ENCODE results near the gene TMEM176A.

GRCh38 chr7:150778014-150778737, 22.4 kb upstream of the TMEM176A start:
- TF ChIP-seq ZNF8 (CRISPR knock-in tag; IDR thresholded peaks at IDR 0.05) (no peak), PATZ1 (CRISPR knock-in tag; IDR thresholded peaks at IDR 0.05; ENCODE audit: borderline replicate concordance) (no peak), OSR1 (CRISPR knock-in tag; IDR thresholded peaks at IDR 0.05) (no peak), ZFP30 (CRISPR knock-in tag; IDR thresholded peaks at IDR 0.05) (no peak), BACH2 (CRISPR knock-in tag; IDR thresholded peaks at IDR 0.05; ENCODE audit: borderline replicate concordance) (no peak), GLIS3 (CRISPR knock-in tag; IDR thresholded peaks at IDR 0.05) (no peak), CSDC2 (CRISPR knock-in tag; IDR thresholded peaks at IDR 0.05) (no peak), ZC3H10 (CRISPR knock-in tag; IDR thresholded peaks at IDR 0.05) (no peak)

All from SK-N-SH treated with all-trans-retinoic acid at 6 μM for 48 hours (cell line).